ENCODE data around the gene MSI2.

MSI2 gene

DNA sequence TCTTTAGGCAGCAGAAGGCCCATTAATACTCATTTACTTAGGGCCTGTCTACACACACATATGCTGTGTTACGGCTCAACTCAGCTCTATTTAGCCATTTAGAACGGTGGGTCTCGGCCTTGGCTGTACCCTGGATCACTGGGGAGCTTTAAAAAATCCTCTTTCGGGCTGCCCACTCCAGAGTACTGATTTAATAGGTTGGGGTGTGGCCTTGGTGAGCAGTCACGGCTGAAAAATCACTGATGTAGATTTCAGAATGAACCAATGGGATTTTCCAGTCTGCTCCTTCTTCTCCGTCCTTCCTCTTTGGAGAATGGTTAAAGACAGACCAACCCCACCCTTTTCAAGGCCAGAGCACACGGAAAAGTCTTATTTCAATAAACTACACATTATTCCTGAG, 265.3 kb downstream of the MSI2 start (continued):
- TF ChIP-seq, protein P1, sequence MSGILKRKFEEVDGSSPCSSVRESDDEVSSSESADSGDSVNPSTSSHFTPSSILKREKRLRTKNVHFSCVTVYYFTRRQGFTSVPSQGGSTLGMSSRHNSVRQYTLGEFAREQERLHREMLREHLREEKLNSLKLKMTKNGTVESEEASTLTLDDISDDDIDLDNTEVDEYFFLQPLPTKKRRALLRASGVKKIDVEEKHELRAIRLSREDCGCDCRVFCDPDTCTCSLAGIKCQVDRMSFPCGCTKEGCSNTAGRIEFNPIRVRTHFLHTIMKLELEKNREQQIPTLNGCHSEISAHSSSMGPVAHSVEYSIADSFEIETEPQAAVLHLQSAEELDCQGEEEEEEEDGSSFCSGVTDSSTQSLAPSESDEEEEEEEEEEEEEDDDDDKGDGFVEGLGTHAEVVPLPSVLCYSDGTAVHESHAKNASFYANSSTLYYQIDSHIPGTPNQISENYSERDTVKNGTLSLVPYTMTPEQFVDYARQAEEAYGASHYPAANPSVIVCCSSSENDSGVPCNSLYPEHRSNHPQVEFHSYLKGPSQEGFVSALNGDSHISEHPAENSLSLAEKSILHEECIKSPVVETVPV (CRISPR knock-in tag; IDR thresholded peaks at IDR 0.05) = no peak

GRCh38 chr17:57522042-57523005, 266.0 kb downstream of the MSI2 start:
- no peak for TF ChIP-seq OSR1 (CRISPR knock-in tag; IDR thresholded peaks at IDR 0.05)
- no peak for TF ChIP-seq TOX (CRISPR knock-in tag; IDR thresholded peaks at IDR 0.05; ENCODE audit: borderline replicate concordance)
- TF ChIP-seq RARB (CRISPR knock-in tag; IDR thresholded peaks at IDR 0.05) = no peak
- TF ChIP-seq ZFP30 (CRISPR knock-in tag; IDR thresholded peaks at IDR 0.05) = no peak
- TF ChIP-seq ZFP3 (CRISPR knock-in tag; IDR thresholded peaks at IDR 0.05) = no peak
- no peak for TF ChIP-seq PPARA (CRISPR knock-in tag; IDR thresholded peaks at IDR 0.05; ENCODE audit: borderline replicate concordance)
- TF ChIP-seq ISL1 (CRISPR knock-in tag; IDR thresholded peaks at IDR 0.05) = no peak
- TF ChIP-seq ZC3H10 (CRISPR knock-in tag; IDR thresholded peaks at IDR 0.05) = no peak
- TF ChIP-seq ZNF8 (CRISPR knock-in tag; IDR thresholded peaks at IDR 0.05) = no peak
- TF ChIP-seq ARNTL (CRISPR knock-in tag; IDR thresholded peaks at IDR 0.05; ENCODE audit: borderline replicate concordance, low read depth) = no peak
- no peak for TF ChIP-seq SNAI2 (CRISPR knock-in tag; IDR thresholded peaks at IDR 0.05)
- no peak for TF ChIP-seq ESRRG (CRISPR knock-in tag; IDR thresholded peaks at IDR 0.05)
- TF ChIP-seq GLIS3 (CRISPR knock-in tag; IDR thresholded peaks at IDR 0.05) = no peak
- TF ChIP-seq PATZ1 (CRISPR knock-in tag; IDR thresholded peaks at IDR 0.05; ENCODE audit: borderline replicate concordance) = no peak
- TF ChIP-seq ZNF565 (CRISPR knock-in tag; conservative IDR thresholded peaks at IDR 0.05; ENCODE audit: low read depth) = no peak
- no peak for ATAC-seq

GRCh38 chr17:57523926-57524632, 267.8 kb downstream of the MSI2 start:
- peak; percentile 40 for ATAC-seq

GRCh38 chr17:57524839-57525568, 268.7 kb downstream of the MSI2 start:
- no peak for ATAC-seq
- TF ChIP-seq ZNF8 (CRISPR knock-in tag; IDR thresholded peaks at IDR 0.05) (no peak), ISL1 (CRISPR knock-in tag; IDR thresholded peaks at IDR 0.05) (no peak), POU6F1 (CRISPR knock-in tag; IDR thresholded peaks at IDR 0.05; ENCODE audit: borderline replicate concordance, low read depth) (no peak), ZNF70 (CRISPR knock-in tag; IDR thresholded peaks at IDR 0.05) (no peak), PPARA (CRISPR knock-in tag; IDR thresholded peaks at IDR 0.05; ENCODE audit: borderline replicate concordance) (no peak), CSDC2 (CRISPR knock-in tag; IDR thresholded peaks at IDR 0.05) (no peak), TSHZ2 (CRISPR knock-in tag; IDR thresholded peaks at IDR 0.05) (no peak), CREB5 (CRISPR knock-in tag; IDR thresholded peaks at IDR 0.05; ENCODE audit: low read depth) (no peak), ZFP30 (CRISPR knock-in tag; IDR thresholded peaks at IDR 0.05) (no peak), TCF4 (CRISPR knock-in tag; IDR thresholded peaks at IDR 0.05; ENCODE audit: borderline replicate concordance) (no peak)
- TF ChIP-seq, protein P1 (CRISPR knock-in tag; IDR thresholded peaks at IDR 0.05) = no peak

More at GRCh38 chr17:57523926-57524632, 267.8 kb downstream of the MSI2 start:
- TF ChIP-seq ZNF565 (CRISPR knock-in tag; conservative IDR thresholded peaks at IDR 0.05; ENCODE audit: low read depth) (no peak), ESRRG (CRISPR knock-in tag; IDR thresholded peaks at IDR 0.05) (no peak), ZFP3 (CRISPR knock-in tag; IDR thresholded peaks at IDR 0.05) (no peak), OSR1 (CRISPR knock-in tag; IDR thresholded peaks at IDR 0.05) (no peak)
